Fibroblast of the aortic adventitia (primary cell): ENCODE results near the gene CCDC174. TPM values are rescaled to one million over a fixed set of nuclear protein-coding genes. Genes with fewer than 3 reads are reported as not detected.

Source experiments
- DNase-seq: peaks from one replicate; pipeline ENCODE4 v3.0.0-alpha.2; 2010; ENCODE audit warnings: low read depth
- H3K4me3 ChIP-seq: 2 replicates; pipeline ENCODE4 v1.5.1; 2011; ENCODE audit warnings: low read depth, mild to moderate bottlenecking, control low read depth, low read length, moderate library complexity
- CTCF ChIP-seq: IDR thresholded peaks from 2 replicates; pipeline ENCODE4 v1.5.1; 2011; ENCODE audit warnings: mild to moderate bottlenecking, low read length, control low read depth, inconsistent platforms; ENCODE audit not compliant: insufficient read depth
- total RNA-seq: library from RNA; depleted of rRNA; stranded (reverse); fragments of >200 nt; gene quantifications from 2 replicates; pipeline ENCODE4 v1.2.3, GENCODE V29; 2012; ENCODE audit warnings: low replicate concordance

Gene CCDC174
- 11.5 and 40.5 TPM in 2 replicates for total RNA-seq

- peak; percentile 100 for DNase-seq
- TF ChIP-seq CTCF: no peak
- peak within 1 kb of the TSS; percentile 98 for H3K4me3 ChIP-seq
Measured at GRCh38 chr3:14651440-14652251, at the start of gene CCDC174. Gene CCDC174 (plus strand): TSS chr3:14651762. CDS start chr3:14651837, 75 bp downstream.

GRCh38 chr3:14602006-14602803, 49.4 kb upstream of the CCDC174 start:
- peak overlapping the region; percentile 46 for H3K4me3 ChIP-seq
- DNase-seq: no peak
- TF ChIP-seq CTCF: no peak

GRCh38 chr3:14602804-14603644, 48.5 kb upstream of the CCDC174 start:
- DNase-seq: no peak
- H3K4me3 ChIP-seq: peak overlapping the region; percentile 46
- no peak for TF ChIP-seq CTCF

DNA sequence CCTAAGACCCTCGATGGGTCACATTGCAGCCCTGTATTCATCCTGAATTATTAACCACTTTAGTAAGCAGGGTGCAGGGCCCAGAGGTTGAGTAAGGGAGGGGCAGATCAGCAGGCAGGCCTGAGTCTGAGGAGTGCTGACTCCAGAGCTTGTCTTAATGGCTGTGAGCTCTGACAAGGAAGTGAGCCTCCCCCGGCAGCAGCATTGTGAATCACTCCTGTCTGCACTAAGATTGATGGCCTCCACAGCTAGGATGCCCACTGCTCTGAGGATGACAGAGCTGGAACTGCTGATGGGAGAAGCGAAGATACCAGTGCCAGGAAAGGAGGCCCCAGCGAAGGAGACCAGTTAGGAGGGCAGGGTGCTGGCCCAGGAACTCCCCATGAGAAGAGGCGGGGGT, 46.5 kb upstream of the CCDC174 start:
- peak; percentile 37 for DNase-seq
- TF ChIP-seq CTCF: no peak
- H3K4me3 ChIP-seq: no peak overlapping the region

GRCh38 chr3:14605744-14606143, 45.8 kb upstream of the CCDC174 start:
- no peak for TF ChIP-seq CTCF
- DNase-seq: no peak

DNA sequence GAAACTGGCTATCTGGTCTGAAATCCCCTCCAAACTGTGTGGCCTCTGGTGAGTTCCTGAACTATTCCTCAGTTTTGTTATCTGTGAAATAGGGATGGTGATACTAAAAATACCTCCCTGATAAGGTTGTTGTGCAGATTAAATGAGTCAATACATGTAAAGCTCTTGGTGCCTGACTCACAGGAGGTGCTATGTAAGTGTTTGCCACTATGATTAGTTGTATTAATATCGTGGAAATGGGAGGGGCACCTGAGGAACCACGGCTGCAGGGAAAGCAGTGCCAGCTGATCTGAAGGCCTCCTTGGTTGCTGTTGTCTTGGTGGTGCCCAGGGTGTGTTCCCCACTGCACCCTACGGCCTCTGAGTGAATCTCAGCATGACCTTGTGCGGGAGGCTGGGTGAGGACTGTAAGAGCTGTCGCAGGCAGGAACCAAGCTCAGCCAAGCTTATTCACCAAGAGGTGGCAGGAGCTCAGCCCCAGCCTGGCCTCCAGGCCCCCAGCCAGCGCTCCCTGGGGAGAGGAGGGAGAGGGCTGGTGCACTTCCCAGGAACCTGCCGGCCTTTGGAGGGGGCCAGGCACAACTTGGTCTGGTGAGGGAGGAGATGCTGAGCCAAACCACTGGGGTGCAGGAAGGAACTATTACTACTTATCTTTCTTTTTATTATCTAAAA, 44.8 kb upstream of the CCDC174 start:
- TF ChIP-seq CTCF: no peak
- DNase-seq: peak; percentile 49
- H3K4me3 ChIP-seq: no peak overlapping the region

More at GRCh38 chr3:14605744-14606143, 45.8 kb upstream of the CCDC174 start:
- no peak overlapping the region for H3K4me3 ChIP-seq
